H1 (cell line): ENCODE results near the gene ITGAE. TPM values are rescaled to one million over a fixed set of nuclear protein-coding genes. Genes with fewer than 3 reads are reported as not detected.

Experiments
- CTCF ChIA-PET: fragments of 300-600 bp; sonication (Branson Sonifier 250); formaldehyde crosslinking; loops from one replicate; lab custom pipeline; 2021; ENCODE audit not compliant: partially characterized antibody; lab: Charles Lee
- POLR2A ChIA-PET: fragments of 300-600 bp; sonication (Branson Sonifier 250); formaldehyde crosslinking; loops from one replicate; lab custom pipeline; 2021; ENCODE audit warnings: inconsistent platforms; ENCODE audit not compliant: partially characterized antibody; lab: Charles Lee
- DNase-seq, 2 experiments: peaks; one replicate each; pipeline versions ENCODE4 v3.0.0 to v3.0.0-alpha.2; 2010 to 2022; ENCODE audit warnings: low spot score in 2 of 2, low read depth in 1 of 2, mixed read lengths in 1 of 2
- FAIRE-seq: peaks from 2 replicates; lab custom pipeline; 2011; peaks lifted over from hg19 to GRCh38; lab: Jason Lieb, UNC
- H2AFZ ChIP-seq: 2 replicates; pipeline ENCODE4 v1.8.1; 2012; ENCODE audit warnings: low read length, inconsistent platforms
- H2AK5ac ChIP-seq: 2 replicates; pipeline ENCODE4 v1.6.1; 2013; ENCODE audit warnings: low read depth, low read length
- H2BK120ac ChIP-seq: replicated peaks from 2 replicates; pipeline ENCODE3; 2013; ENCODE audit warnings: low read depth, low read length, inconsistent platforms
- H2BK12ac ChIP-seq: 2 replicates; pipeline ENCODE4 v1.6.1; 2013; ENCODE audit warnings: low read depth, low read length
- H2BK15ac ChIP-seq: 2 replicates; pipeline ENCODE4 v1.6.1; 2013; ENCODE audit warnings: low read length
- H2BK20ac ChIP-seq: 2 replicates; pipeline ENCODE4 v1.6.1; 2013; ENCODE audit warnings: low read length
- H2BK5ac ChIP-seq: 2 replicates; pipeline ENCODE4 v1.6.1; 2013; ENCODE audit warnings: low read depth, low read length
- H3K14ac ChIP-seq: 2 replicates; pipeline ENCODE4 v1.6.1; 2013; ENCODE audit warnings: inconsistent platforms; ENCODE audit not compliant: insufficient read length
- H3K18ac ChIP-seq: 2 replicates; pipeline ENCODE4 v1.6.1; 2013; ENCODE audit warnings: low read length; ENCODE audit errors: extremely low read depth
- H3K23ac ChIP-seq: 2 replicates; pipeline ENCODE4 v1.6.1; 2013; ENCODE audit warnings: inconsistent platforms; ENCODE audit not compliant: insufficient read length
- H3K23me2 ChIP-seq: 2 replicates; pipeline ENCODE4 v1.6.1; 2013; ENCODE audit warnings: low read depth, low read length
- H3K27ac ChIP-seq: 2 replicates; pipeline ENCODE4 v1.6.1; 2011; ENCODE audit warnings: low read depth, low read length, inconsistent platforms
- H3K27me3 ChIP-seq, 4 experiments: replicated peaks in 1 of 4; 1 replicate in 1 of 4; 2 replicates in 3 of 4; pipeline versions ENCODE4 v1.6.1 to v1.8.1; 2011 to 2013; ENCODE audit warnings: low read length in 3 of 4, mild to moderate bottlenecking in 3 of 4, inconsistent platforms in 2 of 4, mixed read lengths in 2 of 4, moderate library complexity in 1 of 4; ENCODE audit not compliant: control insufficient read depth in 3 of 4, insufficient read depth in 3 of 4; ENCODE audit errors: extremely low read depth in 1 of 4
- H3K36me3 ChIP-seq, 4 experiments: 2 replicates each; pipeline versions ENCODE4 v1.6.1 to v1.8.1; 2011 to 2013; ENCODE audit warnings: mild to moderate bottlenecking in 4 of 4, low read length in 3 of 4, moderate library complexity in 2 of 4, control low read depth in 1 of 4, inconsistent platforms in 1 of 4; ENCODE audit not compliant: insufficient read depth in 4 of 4, control insufficient read depth in 2 of 4
- H3K4ac ChIP-seq: replicated peaks from 2 replicates; pipeline ENCODE3; 2013; ENCODE audit warnings: low read length, low read depth, mixed read lengths, inconsistent platforms; ENCODE audit not compliant: insufficient read length
- H3K4me1 ChIP-seq, 4 experiments: replicated peaks in 1 of 4; 1 replicate in 1 of 4; 2 replicates in 3 of 4; pipeline versions ENCODE4 v1.6.1 to v1.8.1; 2011 to 2013; ENCODE audit warnings: low read length in 3 of 4, inconsistent platforms in 2 of 4, mixed read lengths in 1 of 4; ENCODE audit not compliant: insufficient read depth in 4 of 4, control insufficient read depth in 3 of 4
- H3K4me2 ChIP-seq, 2 experiments: 2 replicates each; pipeline versions ENCODE4 v1.6.1 to v1.8.1; 2011 to 2013; ENCODE audit warnings: low read depth in 2 of 2, low read length in 2 of 2, control low read depth in 1 of 2, inconsistent platforms in 1 of 2, mild to moderate bottlenecking in 1 of 2; ENCODE audit not compliant: insufficient read depth in 1 of 2
- H3K4me3 ChIP-seq, 4 experiments: fragments of 200-600, 300-600 bp in 1 of 4; sonication (generic), shearing (Covaris generic), sonication (Bioruptor Twin) in 1 of 4; 2 replicates each; pipeline versions ENCODE4 v1.5.1 to v1.8.1; 2011 to 2016; ENCODE audit warnings: low read length in 4 of 4, low read depth in 3 of 4, control low read depth in 2 of 4, inconsistent platforms in 2 of 4, mild to moderate bottlenecking in 2 of 4, mixed read lengths in 1 of 4, moderate library complexity in 1 of 4; ENCODE audit not compliant: insufficient read depth in 2 of 4; ENCODE audit errors: extremely low read depth in 1 of 4
- H3K56ac ChIP-seq: replicated peaks from 2 replicates; pipeline ENCODE3; 2013; ENCODE audit warnings: low read depth, mild to moderate bottlenecking, mixed read lengths, low read length, inconsistent platforms; ENCODE audit not compliant: insufficient read length
- H3K79me1 ChIP-seq: 2 replicates; pipeline ENCODE4 v1.6.1; 2013; ENCODE audit warnings: low read depth, low read length, control low read depth
- H3K79me2 ChIP-seq, 2 experiments: 2 replicates each; pipeline versions ENCODE4 v1.6.1 to v1.8.1; 2012 to 2013; ENCODE audit warnings: low read length in 2 of 2, mild to moderate bottlenecking in 2 of 2, inconsistent platforms in 1 of 2; ENCODE audit not compliant: insufficient read depth in 2 of 2, control insufficient read depth in 1 of 2
- H3K9ac ChIP-seq, 4 experiments: replicated peaks in 1 of 4; 1 replicate in 1 of 4; 2 replicates in 3 of 4; pipeline versions ENCODE4 v1.6.1 to v1.8.1; 2011 to 2013; ENCODE audit warnings: low read depth in 3 of 4, low read length in 3 of 4, control low read depth in 2 of 4, mild to moderate bottlenecking in 2 of 4, moderate library complexity in 2 of 4, inconsistent platforms in 1 of 4; ENCODE audit errors: extremely low read depth in 1 of 4
- H3K9me3 ChIP-seq, 2 experiments: 2 replicates each; pipeline versions ENCODE4 v1.6.1 to v1.8.1; 2012 to 2013; ENCODE audit warnings: mild to moderate bottlenecking in 2 of 2, moderate library complexity in 2 of 2, control low read depth in 1 of 2, inconsistent platforms in 1 of 2, low read depth in 1 of 2, low read length in 1 of 2, mixed read lengths in 1 of 2; ENCODE audit not compliant: insufficient read depth in 2 of 2
- H4K20me1 ChIP-seq, 2 experiments: replicated peaks in 1 of 2; 2 replicates each; pipeline versions ENCODE3 to v1.8.1; 2011 to 2013; ENCODE audit warnings: inconsistent platforms in 2 of 2, low read length in 2 of 2, mild to moderate bottlenecking in 1 of 2; ENCODE audit not compliant: insufficient read depth in 2 of 2, control insufficient read depth in 1 of 2
- H4K5ac ChIP-seq: 2 replicates; pipeline ENCODE4 v1.6.1; 2013; ENCODE audit warnings: low read length, low read depth, mixed read lengths, inconsistent platforms; ENCODE audit not compliant: insufficient read length
- H4K8ac ChIP-seq: 2 replicates; pipeline ENCODE4 v1.8.0; 2013; ENCODE audit warnings: mild to moderate bottlenecking, moderate library complexity, low read length, inconsistent platforms; ENCODE audit not compliant: insufficient read depth; ENCODE audit errors: extremely low read depth
- H4K91ac ChIP-seq: replicated peaks from 2 replicates; pipeline ENCODE3; 2013; ENCODE audit warnings: low read length, mixed read lengths, inconsistent platforms; ENCODE audit not compliant: insufficient read length
- CBX5 ChIP-seq: fragments of 300-800, 300-1000 bp; sonication (generic); IDR thresholded peaks from 2 replicates; pipeline ENCODE4 v1.7.1; 2016; ENCODE audit warnings: antibody characterized with exemption, low read length, low read depth
- CREB1 ChIP-seq: IDR thresholded peaks from 2 replicates; pipeline ENCODE4 v1.6.1; 2012; ENCODE audit warnings: inconsistent platforms
- MAFK ChIP-seq: IDR thresholded peaks from 2 replicates; pipeline ENCODE4 v1.6.1; 2012; ENCODE audit warnings: low read depth, mild to moderate bottlenecking, improper control_type of control experiment, low read length
- RBBP5 ChIP-seq: IDR thresholded peaks from 2 replicates; pipeline ENCODE4 v1.7.1; 2012; ENCODE audit warnings: low read depth, mild to moderate bottlenecking, inconsistent platforms, low read length, moderate library complexity, borderline replicate concordance
- WGBS, 2 experiments: shearing (Covaris generic) in 1 of 2; methylation state at CpG; one replicate each; pipeline versions ENCODE4 v1.1.6 to v1.1.7; 2013 to 2015; ENCODE audit warnings: low lambda C conversion rate in 2 of 2, mixed read lengths in 2 of 2, inconsistent platforms in 1 of 2, low coverage in 1 of 2, missing lambda C conversion rate in 1 of 2; ENCODE audit not compliant: insufficient replicate concordance in 2 of 2, insufficient coverage in 1 of 2, insufficient read length in 1 of 2; ENCODE audit errors: extremely low coverage in 1 of 2, missing lambda C conversion rate in 1 of 2; 5-methylcytosine and 5-hydroxymethylcytosine counted together
- polyA plus RNA-seq, 7 experiments: library from polyadenylated mRNA; depleted of rRNA in 3 of 7; stranded (reverse) in 5 of 7; unstranded in 2 of 7; fragments of >200 nt in 5 of 7; fragments of 200-250 nt in 2 of 7; gene quantifications; 1 replicate in 5 of 7; 2 replicates in 1 of 7; 4 replicates in 1 of 7; pipeline versions ENCODE4 v1.2.1 to v1.2.3, GENCODE V29; 2011 to 2013; ENCODE audit warnings: missing spikeins in 2 of 7, mixed read lengths in 2 of 7
- total RNA-seq: library from RNA; stranded (reverse); fragmentation: NEBNext Ultra II Directional; extraction: Animal tissue kit (Norgen Biotek cat#: 25700); gene quantifications from 2 replicates; pipeline ENCODE4 v1.2.1, GENCODE V29; 2021
- TF ChIP-seq, protein P1 (sequence below): IDR thresholded peaks from 2 replicates; pipeline ENCODE4 v1.6.1; 2011; ENCODE audit warnings: low read depth, mild to moderate bottlenecking, low read length; ENCODE audit not compliant: insufficient read depth

ITGAE gene
- total and polyA plus RNA-seq, 2 of the 8 experiments (the other 6 are each of a cell fraction or from before 2014, with no cell fraction given): 23.2 to 43.1 TPM

DNA sequence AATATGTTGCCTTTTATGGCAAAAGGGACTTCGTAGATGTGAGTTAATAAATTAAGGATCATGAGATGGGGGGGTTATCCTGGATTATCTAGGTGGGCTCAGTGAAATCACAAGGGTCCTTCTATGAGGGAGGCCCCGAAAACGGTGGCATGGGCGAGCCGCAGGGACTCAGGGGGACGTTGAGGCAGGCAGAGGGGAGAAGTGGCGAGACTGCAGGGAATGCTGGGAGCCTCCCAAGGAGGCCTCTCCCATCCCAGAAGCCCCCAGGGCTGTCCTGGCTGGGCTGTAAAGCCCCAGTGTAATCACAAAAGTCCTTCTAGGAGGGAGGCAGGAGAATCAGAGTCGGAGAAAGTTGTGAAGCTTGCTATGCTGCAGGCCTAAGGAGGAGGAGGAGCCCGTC is 35.0 kb downstream of the ITGAE start:
- H2BK12ac ChIP-seq: no peak overlapping the region
- H4K5ac ChIP-seq: no peak overlapping the region
- no peak overlapping the region for H3K56ac ChIP-seq
- no peak overlapping the region for H2BK15ac ChIP-seq
- no peaks in the 10 kb centered on the region for H4K20me1 ChIP-seq
- TF ChIP-seq CREB1 (no peak), RBBP5 (no peak), CBX5 (no peak), MAFK (no peak)
- TF ChIP-seq, protein P1, sequence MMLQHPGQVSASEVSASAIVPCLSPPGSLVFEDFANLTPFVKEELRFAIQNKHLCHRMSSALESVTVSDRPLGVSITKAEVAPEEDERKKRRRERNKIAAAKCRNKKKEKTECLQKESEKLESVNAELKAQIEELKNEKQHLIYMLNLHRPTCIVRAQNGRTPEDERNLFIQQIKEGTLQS: no peak
- no peak overlapping the region for H3K9ac ChIP-seq
- H4K8ac ChIP-seq: no peak overlapping the region
- no peak overlapping the region for H3K4ac ChIP-seq
- H3K36me3 ChIP-seq: no peaks in the 10 kb centered on the region
- H3K23me2 ChIP-seq: no peaks in the 10 kb centered on the region
- H3K4me1 ChIP-seq: peaks cover 0 to 12% (median 2%) of the 10 kb centered on the region in 4 experiments; a peak in 2 of 7 replicates
- H3K23ac ChIP-seq: no peak overlapping the region
- H2BK120ac ChIP-seq: no peak overlapping the region
- H3K79me2 ChIP-seq: no peaks in the 10 kb centered on the region
- DNase-seq: no peak
- POLR2A ChIA-PET: interaction anchor here (1.3 kb wide), 1 partner anchor 28 kb away, joined by 3 read pairs; no protein-coding TSS in a partner anchor
- H3K18ac ChIP-seq: no peak overlapping the region
- no peak overlapping the region for H3K4me3 ChIP-seq
- no peaks in the 10 kb centered on the region for H3K9me3 ChIP-seq
- FAIRE-seq: no peak
- no peaks in the 10 kb centered on the region for H3K27me3 ChIP-seq
- no peak overlapping the region for H3K14ac ChIP-seq
- H3K27ac ChIP-seq: no peak overlapping the region
- H2BK20ac ChIP-seq: no peak overlapping the region
- no peaks in the 10 kb centered on the region for H3K79me1 ChIP-seq
- no peak overlapping the region for H2BK5ac ChIP-seq
- no peak overlapping the region for H2AK5ac ChIP-seq
- H4K91ac ChIP-seq: no peak overlapping the region
- no peak overlapping the region for H2AFZ ChIP-seq
- CTCF ChIA-PET: interaction anchor here (0.5 to 1.1 kb wide), 4 partner anchors 32 to 472 kb away, joined by 3 to 5 read pairs (median 3); partner anchors contain the start of gene NCBP3
- no peak overlapping the region for H3K4me2 ChIP-seq
- WGBS, 2 experiments: 93% methylated on average over 9 of the region's 9 CpGs; no CpG with 5 or more reads in 1 of the 2 experiments
